Measurements from ENCODE around the gene EEPD1.

GRCh38 chr7:36311539-36311938, 158.5 kb downstream of the EEPD1 start:
- no peak for TF ChIP-seq CTCF (IDR thresholded peaks at IDR 0.05)
- no peak for TF ChIP-seq POLR2A (IDR thresholded peaks at IDR 0.05)
- TF ChIP-seq POLR2AphosphoS5 (IDR thresholded peaks at IDR 0.05), result no peak
- TF ChIP-seq EP300 (IDR thresholded peaks at IDR 0.05), result no peak
